HepG2 (cell line): ENCODE results near the gene KRTAP12-4.

Source experiments
- ATF7 ChIP-seq, 2 experiments: fragments of 450-650 bp in 1 of 2; sonication (generic) in 1 of 2; formaldehyde crosslinking in 1 of 2; IDR thresholded peaks; 2 replicates each; pipeline versions ENCODE4 v1.4.0 to v1.6.1; 2016 to 2020; ENCODE audit warnings: antibody characterized with exemption in 1 of 2, mild to moderate bottlenecking in 1 of 2, missing genetic modification reagents in 1 of 2
- CCAR2 ChIP-seq: fragments of 200-400 bp; formaldehyde crosslinking; optimal IDR thresholded peaks from 2 replicates; pipeline ENCODE3; 2018; ENCODE audit warnings: low read depth, mild to moderate bottlenecking, low read length, moderate library complexity
- CTCF ChIP-seq: sonication (generic); formaldehyde crosslinking; IDR thresholded peaks from 2 replicates; pipeline ENCODE4 v1.5.0; 2020; ENCODE audit warnings: mild to moderate bottlenecking, missing genetic modification reagents, moderate library complexity
- EZH2 ChIP-seq: conservative IDR thresholded peaks from 2 replicates; pipeline ENCODE4 v1.6.1; 2012; ENCODE audit warnings: mild to moderate bottlenecking, low read depth, low read length, moderate library complexity
- HCFC1 ChIP-seq: fragments of 150-350 bp; IDR thresholded peaks from 2 replicates; pipeline ENCODE4 v1.6.1; 2014; ENCODE audit warnings: low read depth, low read length
- MYC ChIP-seq: sonication (generic); formaldehyde crosslinking; IDR thresholded peaks from 2 replicates; pipeline ENCODE4 v1.9.0; 2021; ENCODE audit warnings: missing genetic modification reagents, borderline replicate concordance
- POLR2AphosphoS2 ChIP-seq: IDR thresholded peaks from 2 replicates; pipeline ENCODE4 v1.6.1; 2011; ENCODE audit warnings: low read depth, low read length, improper control_type of control experiment
- PRDM4 ChIP-seq: sonication (generic); formaldehyde crosslinking; IDR thresholded peaks from 2 replicates; pipeline ENCODE4 v1.9.0; 2021; ENCODE audit warnings: missing genetic modification reagents, borderline replicate concordance
- REST ChIP-seq, 2 experiments: IDR thresholded peaks; 2 replicates each; pipeline ENCODE4 v1.6.1; 2011 to 2012; ENCODE audit warnings: low read length in 2 of 2, borderline replicate concordance in 1 of 2, low read depth in 1 of 2, mild to moderate bottlenecking in 1 of 2, moderate library complexity in 1 of 2
- TEF ChIP-seq: sonication (generic); formaldehyde crosslinking; IDR thresholded peaks from 2 replicates; pipeline ENCODE4 v1.5.0; 2020; ENCODE audit warnings: missing genetic modification reagents
- ZFP1 ChIP-seq: IDR thresholded peaks from 2 replicates; pipeline ENCODE4 v1.6.1; 2016
- ZNF496 ChIP-seq: sonication (generic); formaldehyde crosslinking; IDR thresholded peaks from 2 replicates; pipeline ENCODE4 v1.8.1; 2023; ENCODE audit warnings: mild to moderate bottlenecking, moderate library complexity, missing genetic modification reagents; ENCODE audit not compliant: insufficient replicate concordance
- ZNF773 ChIP-seq: sonication (generic); formaldehyde crosslinking; IDR thresholded peaks from 2 replicates; pipeline ENCODE4 v1.4.0; 2020; ENCODE audit warnings: missing genetic modification reagents, borderline replicate concordance

- TF ChIP-seq ATF7 (IDR thresholded peaks at IDR 0.05) (no peak), ATF7 (CRISPR knock-in tag; IDR thresholded peaks at IDR 0.05) (no peak), HCFC1 (no peak), REST (IDR thresholded peaks at IDR 0.05; ENCODE audit: borderline replicate concordance in 1 of 2, low read depth in 1 of 2, low read length in 2 of 2) (no peak), CCAR2 (no peak), MYC (no peak), TEF (CRISPR knock-in tag) (no peak), ZFP1 (CRISPR knock-in tag) (no peak), CTCF (CRISPR knock-in tag) (no peak), ZNF773 (CRISPR knock-in tag) (no peak), PRDM4 (CRISPR knock-in tag) (no peak), EZH2 (no peak), POLR2AphosphoS2 (no peak), ZNF496 (no peak)
Measured at GRCh38 chr21:44618909-44619308, 35.5 kb downstream of the KRTAP12-4 start.
